ENCODE measurements around the gene KCNQ1.

The KCNQ1 gene

DNA sequence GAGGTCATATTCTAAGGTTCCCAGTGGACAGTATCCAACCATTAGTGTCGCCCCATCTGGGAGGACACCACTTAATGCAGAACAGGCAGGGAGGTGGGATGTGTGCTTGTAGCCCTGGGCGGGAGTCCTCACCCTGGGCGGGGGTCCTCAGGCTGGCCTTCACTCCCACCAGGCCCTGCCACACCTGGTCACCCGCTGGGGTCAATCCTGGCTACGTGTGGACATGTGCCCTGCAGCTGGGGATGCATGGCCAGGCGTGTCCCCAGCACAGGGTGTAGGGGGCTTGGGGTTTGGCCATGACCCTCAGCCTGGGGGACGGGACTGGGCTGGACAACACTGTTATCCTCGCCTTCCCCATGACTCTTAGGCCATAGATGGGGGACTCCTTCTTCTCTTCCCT is 19.3 kb upstream of the KCNQ1 start:
- DNase-seq = no peak

DNA sequence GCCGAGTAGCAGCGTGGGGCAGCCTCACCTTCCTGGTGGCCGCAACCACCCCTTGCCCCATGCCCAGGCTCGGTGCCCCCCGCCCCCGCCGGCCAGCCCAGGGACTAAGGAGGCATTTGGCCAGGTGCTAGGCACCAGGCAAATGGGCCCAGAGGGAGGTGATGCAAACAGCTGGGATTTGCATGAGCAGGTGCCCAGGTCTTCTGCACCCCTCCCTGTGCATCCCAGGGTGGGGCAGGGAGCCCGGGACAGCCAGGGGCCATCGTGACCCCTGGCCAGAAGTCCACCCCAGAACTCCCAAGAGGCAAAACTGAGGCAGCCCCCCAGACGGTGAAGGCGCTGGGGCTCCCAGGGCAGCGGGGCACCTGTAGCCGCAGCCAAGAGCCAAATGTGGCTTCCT is 18.6 kb upstream of the KCNQ1 start:
- no peak for DNase-seq

DNA sequence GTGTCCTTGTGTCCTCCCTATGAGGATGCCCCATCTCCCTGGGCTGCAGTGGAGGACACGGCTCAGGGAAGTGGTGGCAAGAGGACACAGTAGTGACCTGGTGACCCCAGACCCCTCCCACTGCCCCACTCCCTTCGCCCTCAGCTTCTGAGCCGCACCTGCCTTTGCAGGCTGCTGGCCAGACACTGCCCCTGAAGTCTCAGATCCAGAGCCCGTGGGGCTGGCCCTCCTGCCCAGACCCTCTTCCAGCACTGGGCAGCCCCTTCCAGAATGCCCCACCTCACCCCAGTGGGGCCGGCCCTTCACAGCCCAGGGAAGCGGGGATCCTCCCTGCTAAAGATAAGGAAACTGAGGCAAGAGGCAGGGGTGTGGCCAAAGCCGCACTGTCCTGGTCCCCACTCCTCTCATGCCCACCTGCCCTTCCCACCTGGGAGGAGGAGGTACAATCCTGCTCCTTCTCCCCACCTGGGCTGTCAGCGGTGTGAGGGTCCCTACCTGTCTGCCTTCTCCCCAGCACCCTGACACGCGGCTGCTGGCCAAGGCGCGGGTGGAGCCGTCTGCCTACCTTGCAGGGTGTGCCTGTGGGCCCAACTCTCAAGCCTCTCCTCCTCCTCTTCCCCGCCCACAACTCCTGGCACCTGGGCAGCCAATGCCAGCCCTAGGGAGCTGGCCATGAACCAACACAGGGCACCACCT is 17.8 kb upstream of the KCNQ1 start:
- DNase-seq = no peak

DNA sequence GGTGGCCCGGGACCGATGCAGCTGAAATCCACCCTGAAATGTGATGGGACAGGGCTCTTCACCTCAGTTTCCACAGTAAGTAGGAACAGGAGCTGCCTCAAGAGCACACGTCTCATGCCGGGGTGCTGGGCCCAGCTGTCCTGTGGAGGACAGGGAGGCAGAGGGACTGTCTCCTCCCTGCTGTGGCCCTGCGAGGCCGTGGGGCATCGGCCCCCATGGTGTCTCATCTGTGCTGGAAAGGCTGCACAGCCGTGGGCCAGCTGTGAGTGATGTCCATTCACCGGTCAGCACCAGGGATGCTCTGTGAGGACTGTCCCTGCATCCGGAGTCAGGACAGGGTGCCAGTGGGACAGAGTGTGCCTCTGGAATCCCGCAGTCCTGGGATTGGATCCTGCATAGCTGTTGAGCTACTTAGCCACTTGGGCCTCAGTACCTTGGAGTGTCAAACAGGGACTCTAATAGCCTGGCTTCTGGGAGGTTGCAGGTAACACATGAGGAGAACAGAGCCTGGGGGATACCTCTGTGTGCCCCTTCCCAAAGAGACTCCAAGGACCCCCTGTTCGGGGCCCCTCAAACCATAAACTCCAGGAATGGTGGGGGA is 17.0 kb upstream of the KCNQ1 start:
- DNase-seq = no peak

DNA sequence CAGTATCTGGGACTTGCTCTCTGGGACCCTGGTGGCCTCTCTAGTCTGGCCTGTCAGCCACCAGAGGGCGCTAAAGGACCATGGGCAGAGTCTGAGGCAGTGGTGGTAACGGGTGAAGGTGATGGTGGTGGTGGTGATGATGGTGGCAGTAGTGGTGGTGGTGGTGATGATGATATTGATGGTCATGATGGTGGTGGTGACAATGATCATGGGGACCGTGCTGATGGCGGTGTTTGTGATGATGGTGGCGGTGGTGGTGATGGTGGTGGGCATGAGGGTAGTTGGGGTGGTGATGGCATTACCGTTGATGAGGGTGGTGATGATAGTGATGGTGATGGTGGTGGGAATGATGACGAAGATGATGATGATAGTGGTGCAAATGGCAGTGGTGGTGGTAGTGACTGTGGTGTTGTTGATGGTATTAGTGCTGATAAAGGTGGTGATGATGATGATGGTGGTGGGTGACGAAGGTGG is 16.4 kb upstream of the KCNQ1 start:
- peak; percentile 87 for DNase-seq

DNA sequence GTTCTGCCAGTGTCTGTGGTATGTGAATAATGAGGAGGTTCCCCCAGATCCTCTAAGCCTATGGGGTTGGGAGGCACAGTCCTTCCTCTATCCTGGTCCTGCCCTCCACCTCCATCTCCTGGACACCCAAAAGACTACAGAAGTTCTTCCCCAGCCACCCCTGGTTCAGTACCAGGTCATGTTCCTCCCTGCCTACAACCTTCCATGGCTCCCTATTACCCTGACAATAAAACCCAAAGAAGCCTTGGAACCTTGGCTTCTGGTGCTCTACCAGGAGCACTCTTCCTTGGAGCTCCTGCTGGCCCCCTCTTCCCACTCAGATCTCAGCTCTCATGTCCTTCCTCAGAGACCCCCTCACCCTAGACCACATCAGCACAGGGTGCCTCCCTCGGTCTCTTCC is 13.4 kb upstream of the KCNQ1 start:
- no peak for DNase-seq

DNA sequence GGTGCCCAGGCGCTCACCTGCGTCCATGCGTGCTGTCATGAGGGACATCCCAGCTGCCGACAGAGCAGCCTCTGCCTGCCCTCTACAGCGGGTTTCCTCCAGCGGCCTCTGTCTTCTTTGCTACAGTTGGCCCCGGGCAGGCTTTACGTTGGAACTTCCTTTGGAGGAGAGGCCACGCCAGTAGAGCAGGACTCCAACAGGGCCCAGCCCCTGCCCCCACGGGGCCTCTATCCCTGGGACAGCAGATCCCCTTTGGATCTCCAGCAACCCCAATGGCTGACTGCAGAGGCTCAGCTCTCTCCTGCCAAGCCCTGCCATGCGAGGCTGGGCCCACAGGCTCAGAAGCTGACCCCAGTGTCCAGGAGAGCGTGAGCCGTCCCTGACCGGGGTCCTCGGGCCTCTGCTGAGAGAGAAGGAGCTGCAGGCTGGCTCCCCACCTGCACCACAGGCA is 12.6 kb upstream of the KCNQ1 start:
- no peak for DNase-seq

DNA sequence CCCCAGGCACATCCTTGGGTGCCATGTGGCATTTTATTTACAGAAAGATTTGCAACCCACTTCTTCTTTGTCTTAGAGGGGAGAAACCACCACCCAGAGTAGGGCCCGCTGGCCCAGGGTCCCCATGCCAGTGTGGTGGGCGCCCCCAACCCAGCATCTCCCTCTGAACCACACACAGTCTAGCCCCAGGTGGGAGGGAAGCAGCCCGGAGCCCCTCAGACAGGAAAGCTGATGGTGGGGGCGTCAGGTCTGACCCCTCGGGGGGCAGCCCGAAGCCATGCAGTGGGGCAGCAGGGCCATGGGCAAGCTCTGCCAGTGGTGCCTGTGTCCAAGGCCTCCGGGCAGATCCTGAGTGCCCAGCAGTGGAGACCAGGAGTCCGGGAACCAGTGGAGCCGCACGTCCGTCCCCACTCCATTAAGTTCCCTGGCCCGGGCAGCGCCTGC is 12.2 kb upstream of the KCNQ1 start:
- DNase-seq = no peak

DNA sequence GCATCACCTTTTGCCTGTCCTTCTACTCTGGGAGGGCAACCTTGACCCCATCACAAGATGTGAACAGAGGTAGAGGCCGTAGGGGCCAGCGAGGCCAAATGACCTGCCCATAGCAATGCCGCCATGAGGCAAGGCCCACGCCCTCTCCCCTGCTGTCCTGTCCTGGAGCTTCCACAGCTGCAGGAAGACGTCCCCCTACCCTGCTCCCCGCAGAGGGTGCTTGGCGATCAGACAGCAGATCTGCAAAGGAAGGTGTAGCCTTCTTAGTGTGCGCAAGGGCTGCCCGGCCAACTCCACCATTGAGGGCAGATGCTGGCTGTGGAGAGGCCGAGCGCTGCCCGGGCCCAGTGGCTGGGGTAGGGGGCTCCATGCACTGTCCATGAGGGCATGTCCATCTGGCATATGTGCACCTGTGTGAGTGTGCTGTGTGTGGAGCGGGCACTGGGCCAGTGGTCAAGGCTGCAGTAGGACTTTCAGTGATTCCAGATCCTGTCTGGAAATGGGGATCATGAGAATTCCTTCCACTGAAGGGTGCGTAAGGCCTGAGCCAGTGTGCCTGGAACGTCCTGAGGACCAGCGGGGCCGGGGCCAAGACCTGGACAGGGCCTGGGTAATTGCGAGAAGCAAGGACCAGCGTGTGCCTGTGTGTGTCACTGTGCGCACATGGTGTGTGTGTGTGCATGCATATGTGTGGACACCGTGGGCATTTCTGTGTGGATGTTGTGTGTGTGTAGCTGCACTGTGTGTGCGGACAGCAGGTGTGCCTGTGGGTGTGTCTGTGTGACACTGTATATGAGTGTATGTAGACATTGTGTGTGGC is 11.5 kb upstream of the KCNQ1 start:
- no peak for DNase-seq

DNA sequence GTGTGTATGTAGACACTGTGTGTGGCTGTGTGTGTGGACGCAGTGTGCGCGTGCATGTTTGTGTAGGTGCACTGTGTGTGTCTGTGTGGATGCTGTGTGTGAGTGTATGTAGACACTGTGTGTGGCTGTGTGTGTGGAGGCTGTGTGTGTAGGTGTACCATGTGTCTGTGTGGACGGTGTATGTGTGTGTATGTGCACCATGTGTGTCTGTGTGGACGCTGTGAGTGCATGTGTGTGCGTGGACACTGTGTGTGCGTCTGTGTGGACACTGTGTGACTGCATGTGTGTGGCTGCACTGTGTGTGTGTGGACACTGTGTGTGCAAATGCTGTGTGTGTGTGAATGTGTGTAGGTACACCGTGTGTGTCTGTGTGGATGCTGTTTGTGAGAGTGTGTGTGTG is 10.8 kb upstream of the KCNQ1 start:
- no peak for DNase-seq

DNA sequence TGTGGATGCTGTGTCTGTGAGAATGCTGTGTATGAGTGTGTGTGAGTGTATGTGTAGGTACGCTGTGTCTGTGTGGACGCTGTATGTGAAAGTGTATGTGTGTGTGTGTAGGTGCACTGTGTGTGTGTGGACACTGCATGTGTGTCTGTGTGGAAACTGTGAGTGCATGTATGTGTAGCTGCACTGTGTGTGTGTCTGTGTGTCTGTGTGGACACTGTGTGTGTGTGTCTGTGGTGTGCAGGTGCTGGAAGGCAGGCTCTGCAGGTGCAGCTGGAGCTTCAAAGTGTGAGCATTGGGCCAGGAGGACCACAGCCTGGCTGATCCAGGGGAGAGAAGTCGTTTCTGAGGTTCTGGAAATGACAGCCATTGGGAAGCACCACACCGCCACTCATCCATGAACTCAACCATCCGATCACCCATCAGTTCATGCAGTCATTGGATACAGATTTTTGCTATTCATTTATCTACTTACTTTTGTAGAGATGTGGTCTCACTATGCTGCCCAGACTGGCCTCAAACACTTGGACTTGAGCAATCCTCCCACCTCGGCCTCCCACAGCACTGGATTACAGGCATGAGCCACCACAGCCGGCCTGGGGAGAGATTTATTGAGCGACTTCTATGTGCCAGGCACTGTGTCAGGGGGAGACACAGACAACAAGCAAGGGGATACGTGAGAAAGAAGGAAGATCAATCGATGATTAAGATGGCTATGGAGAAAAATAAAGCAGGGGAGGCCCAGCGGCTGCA is 10.1 kb upstream of the KCNQ1 start:
- no peak for DNase-seq

DNA sequence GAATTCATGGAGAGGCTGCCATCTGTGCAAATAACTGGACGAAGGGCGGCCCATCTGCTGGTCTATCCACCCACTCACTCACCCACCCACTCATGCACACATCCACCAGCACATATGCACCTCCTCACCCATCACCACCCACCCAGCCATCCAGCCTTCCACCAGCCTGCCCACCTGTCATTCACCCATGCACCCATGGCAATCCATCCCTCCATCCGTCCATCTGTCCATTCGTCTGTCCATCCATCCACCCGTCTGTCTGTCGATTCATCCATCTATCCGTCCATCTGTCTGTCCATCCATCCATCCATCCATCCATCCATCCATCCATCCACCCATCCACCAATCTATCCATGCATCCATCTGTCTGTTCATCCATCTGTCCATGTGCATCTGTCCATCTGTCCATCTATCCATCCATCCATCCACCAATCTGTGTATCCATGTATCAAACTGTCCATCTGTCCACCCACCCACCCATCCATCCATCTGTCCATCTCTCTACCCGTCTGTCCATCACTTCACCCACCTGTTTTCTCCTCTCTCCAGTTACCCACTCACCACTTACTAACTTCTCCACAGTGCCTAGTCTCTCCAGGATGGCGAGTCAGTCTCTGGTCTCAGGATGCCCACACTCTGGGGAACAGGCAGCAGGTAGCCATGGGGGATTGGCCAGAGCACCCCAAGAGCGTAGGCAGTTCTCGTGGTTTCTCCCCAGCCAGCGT is 9.4 kb upstream of the KCNQ1 start:
- DNase-seq = no peak

DNA sequence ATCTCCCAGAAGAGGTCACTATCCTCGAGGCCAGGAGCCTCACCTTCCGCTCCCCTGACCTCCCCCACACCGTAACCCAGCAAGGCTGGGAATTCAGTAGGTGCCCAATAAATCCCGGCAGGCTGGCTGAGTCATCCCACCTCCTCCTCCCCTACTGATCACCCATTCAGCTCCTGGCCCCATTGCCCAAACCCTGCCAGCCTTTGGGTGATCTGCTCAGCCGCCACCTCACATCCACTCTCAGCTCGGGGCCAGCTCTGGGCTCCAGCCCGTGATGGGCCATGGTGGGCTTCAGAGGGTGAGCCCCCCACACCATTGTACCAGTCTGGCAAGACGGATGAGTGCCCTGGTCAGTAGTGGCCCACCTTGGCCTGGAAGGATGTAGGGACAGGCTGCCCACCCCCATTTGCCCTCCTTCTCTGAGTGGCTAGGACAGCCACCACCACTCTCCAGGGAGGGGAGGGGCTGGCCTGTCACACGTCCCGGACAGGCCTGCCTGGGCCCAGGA is 8.7 kb upstream of the KCNQ1 start:
- DNase-seq = no peak

DNA sequence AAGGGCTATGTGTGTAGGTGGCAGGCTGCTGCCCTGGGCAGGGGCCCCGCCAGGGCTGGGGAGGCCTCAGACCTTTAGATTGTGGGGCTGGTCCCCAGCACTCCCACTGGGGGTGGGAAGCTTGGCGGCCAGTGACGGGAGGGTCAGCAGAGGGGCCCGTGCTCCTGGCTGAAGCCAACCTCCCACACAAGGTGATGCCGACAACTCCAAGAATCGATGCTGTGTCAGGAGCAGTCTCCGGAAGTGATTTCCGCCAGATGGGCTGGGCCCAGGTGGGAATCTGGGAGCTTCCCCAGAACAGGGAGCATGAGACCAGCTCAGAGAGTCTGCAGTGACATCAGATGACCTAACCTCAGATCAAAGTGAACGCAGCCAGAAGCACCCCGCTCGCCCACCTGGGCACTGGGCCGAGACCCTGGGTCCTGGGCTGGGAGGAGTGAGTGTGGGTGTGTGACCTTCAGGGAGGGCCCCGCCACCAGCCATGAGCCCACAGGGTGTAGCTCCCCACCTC is 8.2 kb upstream of the KCNQ1 start:
- no peak for DNase-seq

DNA sequence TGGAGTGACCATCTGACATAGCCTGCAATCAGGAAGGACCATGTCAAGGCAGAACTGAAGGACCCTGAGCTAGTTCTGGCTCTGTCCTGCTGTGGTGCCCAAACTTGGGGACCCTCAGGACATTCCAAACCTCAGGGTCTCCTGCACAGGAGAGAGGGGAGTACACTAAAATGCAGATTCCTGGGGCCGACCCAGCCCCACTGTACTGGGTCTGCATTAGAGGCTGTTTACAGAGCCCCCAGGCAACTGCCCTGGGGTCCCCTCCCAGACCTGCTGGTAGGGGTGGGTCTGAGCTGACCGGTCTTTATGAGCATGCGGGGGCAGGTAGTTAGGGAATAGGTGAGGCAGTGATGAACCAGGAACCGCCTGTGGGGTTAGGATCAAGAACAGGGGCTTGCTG is 7.3 kb upstream of the KCNQ1 start:
- DNase-seq = no peak

DNA sequence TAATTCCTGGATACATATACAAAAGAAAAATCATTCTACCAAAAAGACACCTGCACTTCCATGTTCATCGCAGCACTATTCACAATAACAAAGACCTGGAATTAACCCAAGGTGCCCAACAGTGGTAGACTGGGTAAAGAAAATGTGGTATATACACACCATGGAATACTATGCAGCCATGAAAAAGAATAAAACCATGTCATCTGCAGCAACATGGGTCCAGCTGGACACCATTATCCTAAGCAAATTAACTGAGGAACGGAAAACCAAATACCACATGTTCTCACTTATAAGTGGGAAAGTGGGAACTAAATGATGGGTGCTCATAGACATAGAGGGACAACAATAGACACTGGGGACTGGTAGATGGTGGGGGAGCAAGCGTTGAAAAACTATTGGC is 5.0 kb upstream of the KCNQ1 start:
- no peak for DNase-seq

DNA sequence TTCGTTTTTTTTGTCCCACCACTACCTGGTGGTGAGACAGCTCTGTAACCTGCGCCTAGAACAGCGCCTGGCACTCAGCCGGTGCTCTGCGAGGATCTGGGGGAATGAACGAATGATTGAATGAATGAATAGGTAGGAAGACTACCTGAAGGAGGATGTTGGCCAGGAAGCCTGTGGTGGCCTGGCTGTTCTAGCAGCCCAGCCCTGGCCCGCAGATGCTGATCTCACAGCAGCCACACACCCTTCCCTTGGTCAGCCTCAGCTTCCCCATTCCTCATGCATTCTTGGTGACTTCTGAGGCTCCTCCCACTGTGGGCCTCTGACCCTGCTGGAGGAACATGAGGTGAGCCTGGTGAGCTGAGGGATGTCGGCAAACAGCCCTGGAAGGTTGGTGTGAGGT is 4.2 kb upstream of the KCNQ1 start:
- DNase-seq = no peak

DNA sequence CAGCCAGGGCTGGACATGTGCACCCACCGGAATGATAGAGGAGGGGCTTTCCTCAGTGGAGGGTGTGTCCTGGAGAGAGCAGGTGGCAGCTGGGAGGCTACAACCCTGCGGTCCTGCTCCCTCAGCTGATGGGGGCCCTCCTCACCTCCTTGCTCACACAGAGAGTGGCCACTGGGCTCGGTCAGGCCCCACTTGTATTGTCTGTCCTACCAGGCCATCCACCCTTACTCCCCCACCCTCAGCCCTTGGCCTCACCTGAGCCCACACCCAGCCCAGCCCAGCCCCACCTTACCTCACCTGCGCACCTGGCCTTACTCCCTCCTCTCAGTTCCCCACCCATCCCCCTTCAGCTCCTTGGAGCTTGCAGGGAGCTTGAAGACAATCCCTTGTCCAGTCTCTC is 3.6 kb upstream of the KCNQ1 start:
- DNase-seq = no peak

DNA sequence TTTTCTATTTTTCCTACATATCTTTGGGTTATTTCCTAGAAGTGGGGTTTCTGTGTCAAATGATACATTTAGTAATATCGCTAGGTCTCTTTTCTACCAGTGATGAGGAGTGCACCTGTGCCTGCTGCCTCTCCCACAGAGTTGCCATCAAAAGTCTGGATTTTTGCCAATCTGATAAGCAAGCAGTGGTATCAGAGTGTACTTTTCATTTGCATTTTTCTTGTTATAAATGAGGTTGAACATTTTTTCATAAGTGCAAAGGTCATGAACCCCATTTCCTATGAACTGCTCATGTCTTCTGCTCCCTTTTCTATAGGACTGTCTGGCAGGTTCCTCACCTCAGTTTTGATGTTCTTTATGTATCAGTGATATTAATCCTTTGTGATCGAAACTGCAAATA is 2.2 kb upstream of the KCNQ1 start:
- DNase-seq = peak; percentile 76

DNA sequence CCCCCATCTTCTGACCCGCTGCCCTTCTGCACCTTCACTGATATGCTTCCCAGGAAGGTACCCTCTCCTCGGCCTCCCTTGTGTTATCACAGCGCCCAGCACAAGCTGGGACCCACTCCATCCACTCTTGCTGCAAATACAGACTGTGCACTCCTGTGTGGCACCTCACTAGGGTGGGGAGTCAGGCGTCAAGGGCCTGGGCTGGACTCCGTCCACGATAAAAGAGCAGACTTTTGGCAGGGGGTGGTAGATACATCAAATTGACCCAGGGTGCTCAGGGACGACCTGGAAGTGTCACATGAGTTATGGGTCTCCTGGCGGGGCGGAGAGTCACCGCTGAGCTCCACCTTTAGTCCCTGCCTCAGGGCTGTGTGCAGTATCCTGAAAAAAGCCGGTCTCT is 1.4 kb upstream of the KCNQ1 start:
- no peak for DNase-seq

DNA sequence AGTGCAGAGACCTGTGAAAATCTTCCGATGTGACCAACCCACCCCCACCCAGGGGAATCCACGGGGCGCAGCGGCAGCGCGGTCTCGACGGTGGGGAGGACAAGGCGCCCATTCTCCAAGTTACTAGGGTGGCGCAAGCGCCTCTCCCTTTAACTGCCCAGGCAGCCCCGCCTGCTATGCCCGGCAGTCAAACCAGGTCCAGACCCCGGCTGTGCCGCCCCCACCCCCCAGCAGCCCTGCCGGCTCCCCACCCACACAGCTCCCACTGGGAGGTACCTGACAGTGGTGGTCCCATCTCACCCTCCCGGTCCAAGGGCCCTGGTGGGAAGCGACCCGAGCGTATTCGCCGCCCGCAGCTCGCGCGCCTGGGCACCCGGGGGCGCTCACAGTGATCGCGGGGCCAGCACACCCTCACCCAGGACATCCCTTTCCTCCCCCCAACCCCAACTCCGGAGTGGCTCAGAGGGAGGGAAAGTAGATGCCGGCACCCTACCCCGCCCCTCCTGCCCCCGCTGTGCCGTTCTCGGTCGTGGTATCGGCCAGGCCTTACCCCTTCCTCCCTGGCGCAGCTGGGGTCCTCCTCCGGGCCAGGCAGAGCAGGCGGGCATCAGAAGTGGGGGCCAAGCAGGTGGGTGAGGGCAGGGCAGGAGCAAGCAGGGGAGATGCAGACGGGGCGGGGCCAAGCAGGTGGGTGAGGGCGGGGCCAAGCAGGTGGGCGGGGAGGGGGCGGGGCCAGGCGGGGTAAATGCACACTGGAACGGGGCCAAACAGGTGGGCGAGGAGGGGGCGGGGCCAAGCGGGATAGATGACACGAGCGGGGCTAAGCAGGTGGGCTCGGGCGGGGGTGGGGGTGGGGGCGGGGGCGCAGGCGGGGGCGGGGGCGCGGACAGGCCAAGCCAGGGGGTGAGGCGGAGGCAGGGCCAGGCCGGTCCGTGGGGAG is 657 bp upstream of the KCNQ1 start, which contains the start of gene TRPM5:
Gene TRPM5, minus strand, starts transcription at position 634 of the 940 bp plus-strand sequence. CDS start 21,478 bp downstream, outside the sequence.
- DNase-seq = peak; percentile 71
